Measurements from ENCODE around the gene CWF19L1. TPM values are rescaled to one million over a fixed set of nuclear protein-coding genes. Genes with fewer than 3 reads are reported as not detected.

Gene CWF19L1
- total and polyA plus RNA-seq, 2 of the 13 experiments (the other 11 are each of a cell fraction or from before 2014, with no cell fraction given), result 13.6 to 42.1 TPM

DNA sequence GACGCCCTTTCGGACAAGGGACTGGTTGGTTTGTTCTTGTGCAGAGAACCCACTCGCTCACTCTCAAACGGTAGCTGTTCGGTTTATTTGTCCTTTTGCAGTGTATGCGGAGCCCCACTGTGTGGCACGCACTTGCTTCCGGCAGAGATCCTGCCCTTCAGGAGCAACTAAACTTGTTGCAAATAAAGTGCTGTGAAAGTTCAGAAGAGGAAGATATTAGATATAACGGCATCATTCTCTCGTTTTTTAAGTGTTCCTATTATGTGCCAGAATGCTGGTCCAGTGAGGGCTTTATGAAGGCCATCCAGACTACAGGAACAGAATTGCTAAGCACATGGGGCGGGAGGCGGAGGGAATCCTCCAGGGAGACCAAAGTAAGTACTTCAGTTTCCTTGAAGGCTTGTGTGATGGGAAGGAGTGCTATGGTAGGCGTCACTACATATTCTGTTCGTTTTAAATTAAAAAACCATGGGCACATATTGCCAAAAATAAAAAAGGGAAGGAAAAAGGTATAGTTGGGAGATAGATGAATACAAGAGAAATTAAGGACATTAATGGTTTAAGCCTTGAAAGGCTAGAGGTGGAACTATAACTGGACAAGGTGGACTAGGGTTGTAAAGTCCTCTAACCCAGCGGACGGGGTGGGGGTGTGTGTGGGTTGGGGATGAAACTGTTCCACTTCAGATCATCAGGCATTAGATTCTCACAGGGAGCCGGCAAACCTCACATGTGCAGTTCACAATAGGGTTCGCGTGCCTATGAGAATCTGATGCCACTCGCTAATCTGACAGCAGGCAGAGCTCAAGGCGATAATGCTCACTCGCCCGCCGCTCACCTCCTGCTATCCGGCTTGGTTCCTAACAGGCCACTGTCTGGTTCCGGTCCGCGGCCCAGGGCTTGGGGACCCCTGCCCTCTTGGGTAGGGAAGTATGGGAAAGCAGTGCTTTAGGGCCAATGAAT lies 80.9 kb downstream of the CWF19L1 start (continued):
- TF ChIP-seq ELF3 (CRISPR knock-in tag; IDR thresholded peaks at IDR 0.05) (no peak; the same call in 1 of the 2 replicates), ZKSCAN8 (CRISPR knock-in tag; IDR thresholded peaks at IDR 0.05; ENCODE audit: borderline replicate concordance) (no peak), NRL (CRISPR knock-in tag; IDR thresholded peaks at IDR 0.05; ENCODE audit: borderline replicate concordance) (no peak), ZNF431 (CRISPR knock-in tag; IDR thresholded peaks at IDR 0.05; ENCODE audit: borderline replicate concordance, low read depth) (no peak), TRIM24 (CRISPR knock-in tag; IDR thresholded peaks at IDR 0.05) (no peak), ZNF816 (CRISPR knock-in tag; IDR thresholded peaks at IDR 0.05; ENCODE audit: borderline replicate concordance) (peak; percentile 74; the same call in 1 of the 2 replicates), ZNF850 (CRISPR knock-in tag; conservative IDR thresholded peaks at IDR 0.05) (peak; percentile 76; the same call in 1 of the 2 replicates), ZNF724P (CRISPR knock-in tag; IDR thresholded peaks at IDR 0.05; ENCODE audit: borderline replicate concordance) (no peak), ZNF552 (CRISPR knock-in tag; IDR thresholded peaks at IDR 0.05; ENCODE audit: borderline replicate concordance) (no peak), EEA1 (CRISPR knock-in tag; IDR thresholded peaks at IDR 0.05; ENCODE audit: borderline replicate concordance) (no peak), FOXP1 (IDR thresholded peaks at IDR 0.05) (no peak), FOXP1 (CRISPR knock-in tag; IDR thresholded peaks at IDR 0.05) (no peak), NFATC3 (CRISPR knock-in tag; IDR thresholded peaks at IDR 0.05) (no peak), PITX1 (CRISPR knock-in tag; IDR thresholded peaks at IDR 0.05) (no peak), CHD4 (IDR thresholded peaks at IDR 0.05; ENCODE audit: borderline replicate concordance, low read length) (no peak), ZNF160 (CRISPR knock-in tag; IDR thresholded peaks at IDR 0.05) (no peak), PAX8 (CRISPR knock-in tag; IDR thresholded peaks at IDR 0.05; ENCODE audit: borderline replicate concordance) (no peak; the same call in 1 of the 2 replicates), ZBTB38 (CRISPR knock-in tag; IDR thresholded peaks at IDR 0.05) (no peak), RBAK (CRISPR knock-in tag; IDR thresholded peaks at IDR 0.05) (no peak), CAMTA2 (CRISPR knock-in tag; IDR thresholded peaks at IDR 0.05; ENCODE audit: borderline replicate concordance) (no peak)
- TF ChIP-seq, protein P1, sequence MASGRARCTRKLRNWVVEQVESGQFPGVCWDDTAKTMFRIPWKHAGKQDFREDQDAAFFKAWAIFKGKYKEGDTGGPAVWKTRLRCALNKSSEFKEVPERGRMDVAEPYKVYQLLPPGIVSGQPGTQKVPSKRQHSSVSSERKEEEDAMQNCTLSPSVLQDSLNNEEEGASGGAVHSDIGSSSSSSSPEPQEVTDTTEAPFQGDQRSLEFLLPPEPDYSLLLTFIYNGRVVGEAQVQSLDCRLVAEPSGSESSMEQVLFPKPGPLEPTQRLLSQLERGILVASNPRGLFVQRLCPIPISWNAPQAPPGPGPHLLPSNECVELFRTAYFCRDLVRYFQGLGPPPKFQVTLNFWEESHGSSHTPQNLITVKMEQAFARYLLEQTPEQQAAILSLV (CRISPR knock-in tag; IDR thresholded peaks at IDR 0.05; ENCODE audit: borderline replicate concordance), result no peak
- TF ChIP-seq, protein P2, sequence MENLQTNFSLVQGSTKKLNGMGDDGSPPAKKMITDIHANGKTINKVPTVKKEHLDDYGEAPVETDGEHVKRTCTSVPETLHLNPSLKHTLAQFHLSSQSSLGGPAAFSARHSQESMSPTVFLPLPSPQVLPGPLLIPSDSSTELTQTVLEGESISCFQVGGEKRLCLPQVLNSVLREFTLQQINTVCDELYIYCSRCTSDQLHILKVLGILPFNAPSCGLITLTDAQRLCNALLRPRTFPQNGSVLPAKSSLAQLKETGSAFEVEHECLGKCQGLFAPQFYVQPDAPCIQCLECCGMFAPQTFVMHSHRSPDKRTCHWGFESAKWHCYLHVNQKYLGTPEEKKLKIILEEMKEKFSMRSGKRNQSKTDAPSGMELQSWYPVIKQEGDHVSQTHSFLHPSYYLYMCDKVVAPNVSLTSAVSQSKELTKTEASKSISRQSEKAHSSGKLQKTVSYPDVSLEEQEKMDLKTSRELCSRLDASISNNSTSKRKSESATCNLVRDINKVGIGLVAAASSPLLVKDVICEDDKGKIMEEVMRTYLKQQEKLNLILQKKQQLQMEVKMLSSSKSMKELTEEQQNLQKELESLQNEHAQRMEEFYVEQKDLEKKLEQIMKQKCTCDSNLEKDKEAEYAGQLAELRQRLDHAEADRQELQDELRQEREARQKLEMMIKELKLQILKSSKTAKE (CRISPR knock-in tag; IDR thresholded peaks at IDR 0.05; ENCODE audit: borderline replicate concordance), result no peak
- TF ChIP-seq, protein P3, sequence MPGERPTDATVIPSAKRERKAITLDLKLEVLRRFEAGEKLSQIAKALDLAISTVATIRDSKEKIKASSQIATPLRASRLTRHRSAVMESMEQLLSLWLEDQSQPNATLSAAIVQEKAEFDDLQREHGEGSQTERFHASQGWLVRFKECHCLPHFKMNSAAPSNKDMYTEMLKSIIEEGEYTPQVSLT (CRISPR knock-in tag; IDR thresholded peaks at IDR 0.05; ENCODE audit: borderline replicate concordance, low read depth), result no peak
- TF ChIP-seq, protein P4, sequence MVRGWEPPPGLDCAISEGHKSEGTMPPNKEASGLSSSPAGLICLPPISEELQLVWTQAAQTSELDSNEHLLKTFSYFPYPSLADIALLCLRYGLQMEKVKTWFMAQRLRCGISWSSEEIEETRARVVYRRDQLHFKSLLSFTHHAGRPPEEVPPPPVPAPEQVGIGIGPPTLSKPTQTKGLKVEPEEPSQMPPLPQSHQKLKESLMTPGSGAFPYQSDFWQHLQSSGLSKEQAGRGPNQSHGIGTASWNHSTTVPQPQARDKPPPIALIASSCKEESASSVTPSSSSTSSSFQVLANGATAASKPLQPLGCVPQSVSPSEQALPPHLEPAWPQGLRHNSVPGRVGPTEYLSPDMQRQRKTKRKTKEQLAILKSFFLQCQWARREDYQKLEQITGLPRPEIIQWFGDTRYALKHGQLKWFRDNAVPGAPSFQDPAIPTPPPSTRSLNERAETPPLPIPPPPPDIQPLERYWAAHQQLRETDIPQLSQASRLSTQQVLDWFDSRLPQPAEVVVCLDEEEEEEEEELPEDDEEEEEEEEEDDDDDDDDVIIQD (CRISPR knock-in tag; IDR thresholded peaks at IDR 0.05; ENCODE audit: low read depth), result no peak

All from HepG2 (cell line).